ENCODE measurements around the gene OR2J1. TPM values are rescaled to one million over a fixed set of nuclear protein-coding genes. Genes with fewer than 3 reads are reported as not detected.

The OR2J1 gene
- total and polyA plus RNA-seq, 12 donors, result not detected

GRCh38 chr6:29130644-29131043 lies 31.4 kb downstream of the OR2J1 start:
- ATAC-seq, result no peak
- H3K4me3 ChIP-seq, result no peak overlapping the region

GRCh38 chr6:29131691-29132090 lies 32.4 kb downstream of the OR2J1 start:
- TF ChIP-seq CTCF (IDR thresholded peaks at IDR 0.05), result no peak
- Histone ChIP-seq H3K4me1 (no peaks in the 10 kb centered on the region), H3K9me3 (no peaks in the 10 kb centered on the region), H3K27ac (no peak overlapping the region), H3K36me3 (no peaks in the 10 kb centered on the region), H3K4me3 (no peak overlapping the region), H3K27me3 (peaks cover 0 to 14% (median 0%) of the 10 kb centered on the region in 7 donors)
- 62 to 63% methylated on average over 2 of the region's 2 CpGs for WGBS, 2 donors
- intact Hi-C loops (cut with DNase I), result no loop called here
- no peak for DNase-seq
- no peak for ATAC-seq

More at GRCh38 chr6:29130644-29131043, 31.4 kb downstream of the OR2J1 start:
- no peak for DNase-seq
- Histone ChIP-seq H3K4me1 (no peaks in the 10 kb centered on the region), H3K27me3 (peaks cover 0 to 14% (median 0%) of the 10 kb centered on the region in 7 donors), H3K36me3 (no peaks in the 10 kb centered on the region), H3K9me3 (no peaks in the 10 kb centered on the region), H3K27ac (no peak overlapping the region)
- WGBS, 2 donors, result 85 to 87% methylated on average over 4 of the region's 4 CpGs
- intact Hi-C loops (cut with DNase I), result no loop called here
- TF ChIP-seq CTCF (IDR thresholded peaks at IDR 0.05), result no peak

GRCh38 chr6:29137724-29138123 lies 38.4 kb downstream of the OR2J1 start:
- 84% methylated on average over 4 of the region's 4 CpGs for WGBS, 2 donors

GRCh38 chr6:29141606-29142005 lies 42.3 kb downstream of the OR2J1 start:
- no peaks in the 10 kb centered on the region for H3K36me3 ChIP-seq
- DNase-seq (no peak), ATAC-seq (no peak)
- H3K9me3 ChIP-seq, result peaks cover 0 to 17% (median 0%) of the 10 kb centered on the region in 11 donors
- no peak for TF ChIP-seq CTCF (IDR thresholded peaks at IDR 0.05)
- no peak overlapping the region for H3K4me3 ChIP-seq
- intact Hi-C loops (cut with DNase I), result no loop called here
- H3K27me3 ChIP-seq, result peaks cover 0 to 3% (median 0%) of the 10 kb centered on the region in 7 donors
- no peak overlapping the region for H3K27ac ChIP-seq
- H3K4me1 ChIP-seq, result no peaks in the 10 kb centered on the region
- WGBS, 2 donors, result 84 to 98% methylated on average over 1 of the region's 1 CpG

More at GRCh38 chr6:29137724-29138123, 38.4 kb downstream of the OR2J1 start:
- Histone ChIP-seq H3K27ac (no peak overlapping the region), H3K4me3 (no peak overlapping the region), H3K36me3 (no peaks in the 10 kb centered on the region), H3K9me3 (peaks cover 0 to 9% (median 0%) of the 10 kb centered on the region in 11 donors), H3K4me1 (no peaks in the 10 kb centered on the region), H3K27me3 (peaks cover 0 to 4% (median 0%) of the 10 kb centered on the region in 7 donors)
- DNase-seq (no peak), ATAC-seq (no peak)
- intact Hi-C loops (cut with DNase I), result no loop called here
- no peak for TF ChIP-seq CTCF (IDR thresholded peaks at IDR 0.05)
